ENCODE data around the gene SLC2A9. TPM values are rescaled to one million over a fixed set of nuclear protein-coding genes. Genes with fewer than 3 reads are reported as not detected.

SLC2A9 gene
- total and polyA plus RNA-seq, 2 of the 13 experiments (the other 11 are each of a cell fraction or from before 2014, with no cell fraction given), result 36.2 to 42.3 TPM

GRCh38 chr4:9867751-9868425 lies 153.4 kb downstream of the SLC2A9 start (continued):
- TF ChIP-seq ZFP1 (CRISPR knock-in tag; IDR thresholded peaks at IDR 0.05) (no peak), SNAPC4 (CRISPR knock-in tag; IDR thresholded peaks at IDR 0.05) (no peak), ZHX2 (IDR thresholded peaks at IDR 0.05; ENCODE audit: low read depth) (no peak), ZHX2 (CRISPR knock-in tag; IDR thresholded peaks at IDR 0.05; ENCODE audit: borderline replicate concordance) (no peak), HNRNPK (IDR thresholded peaks at IDR 0.05; ENCODE audit: low read depth, low read length, poor library complexity, severe bottlenecking) (no peak), HHEX (CRISPR knock-in tag; IDR thresholded peaks at IDR 0.05) (no peak), PBX2 (CRISPR knock-in tag; IDR thresholded peaks at IDR 0.05) (no peak), KDM1A (CRISPR knock-in tag; IDR thresholded peaks at IDR 0.05) (no peak)

All from HepG2 (cell line).